ENCODE results near the gene FHIT. TPM values are rescaled to one million over a fixed set of nuclear protein-coding genes. Genes with fewer than 3 reads are reported as not detected.
A peak's percentile ranks its signal among the peaks of the same experiment; 100 is the strongest.

Gene FHIT
- total and polyA plus RNA-seq, 4 donors = 2.6 to 21.3 (median 8.7) TPM

GRCh38 chr3:59820352-59820934 lies 1430.8 kb downstream of the FHIT start:
- 91% methylated on average over 3 of the region's 3 CpGs for WGBS, 2 donors
- H3K27ac ChIP-seq (ENCODE audit: low read depth in 1 of 2, low read length in 1 of 2) = no peak overlapping the region
- no peak for TF ChIP-seq CTCF (IDR thresholded peaks at IDR 0.05; ENCODE audit: control extremely low read depth, extremely low read depth)
- H3K9me3 ChIP-seq (ENCODE audit: control insufficient read depth in 4 of 4, insufficient read depth in 3 of 4, low read length in 3 of 4) = peaks cover 0 to 4% (median 0%) of the 10 kb centered on the region in 4 donors
- H3K36me3 ChIP-seq (ENCODE audit: control insufficient read depth in 4 of 4, insufficient read depth in 4 of 4, low read length in 4 of 4) = no peaks in the 10 kb centered on the region
- H3K4me1 ChIP-seq (ENCODE audit: control insufficient read depth in 5 of 5, insufficient read depth in 5 of 5, low read length in 5 of 5) = peaks cover 0 to 13% (median 4%) of the 10 kb centered on the region in 5 donors
- H3K27me3 ChIP-seq (ENCODE audit: control insufficient read depth in 3 of 3, insufficient read depth in 3 of 3, low read length in 2 of 3) = no peaks in the 10 kb centered on the region
- H3K4me3 ChIP-seq = no peak overlapping the region
- ATAC-seq (ENCODE audit: insufficient read depth, low FRiP score) (no peak), DNase-seq (no peak)
- no peak overlapping the region for H3K9ac ChIP-seq (ENCODE audit: insufficient read depth in 1 of 2, low read length in 2 of 2)

- Histone ChIP-seq H3K36me3 (ENCODE audit: control insufficient read depth in 4 of 4, insufficient read depth in 4 of 4, low read length in 4 of 4) (no peaks in the 10 kb centered on the region), H3K4me1 (ENCODE audit: control insufficient read depth in 5 of 5, insufficient read depth in 5 of 5, low read length in 5 of 5) (peaks cover 0 to 13% (median 4%) of the 10 kb centered on the region in 5 donors), H3K27me3 (ENCODE audit: control insufficient read depth in 3 of 3, insufficient read depth in 3 of 3, low read length in 2 of 3) (no peaks in the 10 kb centered on the region), H3K9me3 (ENCODE audit: control insufficient read depth in 4 of 4, insufficient read depth in 3 of 4, low read length in 3 of 4) (peaks cover 0 to 4% (median 0%) of the 10 kb centered on the region in 4 donors), H3K4me3 (no peak overlapping the region), H3K27ac (ENCODE audit: low read depth in 1 of 2, low read length in 1 of 2) (no peak overlapping the region), H3K9ac (ENCODE audit: insufficient read depth in 1 of 2, low read length in 2 of 2) (no peak overlapping the region)
- no peak for TF ChIP-seq CTCF (IDR thresholded peaks at IDR 0.05; ENCODE audit: control extremely low read depth, extremely low read depth)
- no peak for ATAC-seq (ENCODE audit: insufficient read depth, low FRiP score)
- no peak for DNase-seq
- 67 to 74% methylated on average over 4 of the region's 4 CpGs for WGBS, 2 donors
Observed at GRCh38 chr3:59818919-59819300, 1432.3 kb downstream of the FHIT start.

- no peaks in the 10 kb centered on the region for H3K27me3 ChIP-seq (ENCODE audit: control insufficient read depth in 3 of 3, insufficient read depth in 3 of 3, low read length in 2 of 3)
- H3K27ac ChIP-seq (ENCODE audit: low read depth in 1 of 2, low read length in 1 of 2) = no peak overlapping the region
- H3K9ac ChIP-seq (ENCODE audit: insufficient read depth in 1 of 2, low read length in 2 of 2) = no peak overlapping the region
- peaks cover 0 to 13% (median 4%) of the 10 kb centered on the region in 5 donors for H3K4me1 ChIP-seq (ENCODE audit: control insufficient read depth in 5 of 5, insufficient read depth in 5 of 5, low read length in 5 of 5)
- TF ChIP-seq CTCF (IDR thresholded peaks at IDR 0.05; ENCODE audit: control extremely low read depth, extremely low read depth) = no peak
- H3K4me3 ChIP-seq = no peak overlapping the region
- H3K36me3 ChIP-seq (ENCODE audit: control insufficient read depth in 4 of 4, insufficient read depth in 4 of 4, low read length in 4 of 4) = no peaks in the 10 kb centered on the region
- WGBS, 2 donors = 44 to 68% methylated on average over 16 of the region's 16 CpGs
- DNase-seq (peak; percentile 25 to 65 (median 43)), ATAC-seq (ENCODE audit: insufficient read depth, low FRiP score) (peak; percentile 77)
- peaks cover 0 to 4% (median 0%) of the 10 kb centered on the region in 4 donors for H3K9me3 ChIP-seq (ENCODE audit: control insufficient read depth in 4 of 4, insufficient read depth in 3 of 4, low read length in 3 of 4)
Observed at GRCh38 chr3:59818033-59818918, 1433.0 kb downstream of the FHIT start.

All from lung (tissue), 12 donors.